Testis (tissue), 2 donors: ENCODE results near the gene C11orf54.

Source experiments
- CTCF ChIP-seq, 3 experiments: fragments of 450-650 bp in 2 of 3; fragments of 200-600 bp in 1 of 3; sonication (generic) in 1 of 3; IDR thresholded peaks; one replicate each; pipeline ENCODE4 v1.5.1; 2016 to 2019; ENCODE audit warnings: antibody characterized with exemption in 3 of 3, mild to moderate bottlenecking in 2 of 3, moderate library complexity in 1 of 3
- POLR2A ChIP-seq: fragments of 450-650 bp; IDR thresholded peaks from one replicate; pipeline ENCODE4 v1.6.1; 2017; ENCODE audit warnings: antibody characterized with exemption, mild to moderate bottlenecking, moderate library complexity

- no peak for TF ChIP-seq CTCF (IDR thresholded peaks at IDR 0.05)
- TF ChIP-seq POLR2A: no peak
These were observed 25.0 kb downstream of the C11orf54 start for GRCh38 chr11:93766504-93766903.
